ENCODE data around the gene SRRM3. TPM values are rescaled to one million over a fixed set of nuclear protein-coding genes. Genes with fewer than 3 reads are reported as not detected.
"Not testable (repeated sequence)": the region's sequence is repeated elsewhere in the genome, so short reads cannot be mapped to it uniquely, and the experiment has no call there.

Gene SRRM3
- polyA plus RNA-seq, 4 donors = 1.0 to 2.3 (median 1.7) TPM

GRCh38 chr7:76332078-76332477 is 130.4 kb downstream of the SRRM3 start:
- DNase-seq (ENCODE audit: low read depth in 4 of 4, low spot score in 2 of 4) = no peak

DNA sequence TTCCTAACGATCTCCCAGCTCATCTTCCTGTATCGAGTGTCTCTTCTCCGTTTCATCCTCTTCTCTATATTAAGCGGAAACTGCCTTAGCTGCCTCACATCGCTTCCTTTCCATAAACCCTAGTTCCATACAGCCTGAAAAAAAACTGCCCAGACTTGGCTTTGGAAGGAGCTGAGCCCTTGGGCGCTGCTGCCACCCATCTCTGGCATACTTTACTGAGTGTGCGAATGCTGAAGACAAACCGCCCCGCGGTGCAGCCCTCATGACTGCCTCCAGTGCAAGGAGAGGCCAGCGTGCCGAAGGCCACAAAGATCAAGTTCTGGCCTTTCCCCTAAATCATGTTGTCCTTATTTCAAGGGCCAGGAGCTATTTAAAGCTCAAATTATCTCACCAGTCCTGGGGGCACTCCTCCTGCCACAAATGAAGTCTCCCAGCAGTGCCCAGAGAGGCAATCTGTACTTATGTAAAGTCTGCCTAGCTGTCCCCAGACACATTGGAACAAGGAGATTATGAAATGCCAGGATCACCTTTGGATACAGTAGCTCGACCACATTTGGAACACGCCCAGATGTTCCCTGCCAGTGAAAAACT is 131.9 kb downstream of the SRRM3 start:
- no peak for DNase-seq (ENCODE audit: low read depth in 4 of 4, low spot score in 2 of 4)

- DNase-seq (ENCODE audit: low read depth in 4 of 4, low spot score in 2 of 4) = no peak
These were observed 132.7 kb downstream of the SRRM3 start for GRCh38 chr7:76334320-76334967.

DNA sequence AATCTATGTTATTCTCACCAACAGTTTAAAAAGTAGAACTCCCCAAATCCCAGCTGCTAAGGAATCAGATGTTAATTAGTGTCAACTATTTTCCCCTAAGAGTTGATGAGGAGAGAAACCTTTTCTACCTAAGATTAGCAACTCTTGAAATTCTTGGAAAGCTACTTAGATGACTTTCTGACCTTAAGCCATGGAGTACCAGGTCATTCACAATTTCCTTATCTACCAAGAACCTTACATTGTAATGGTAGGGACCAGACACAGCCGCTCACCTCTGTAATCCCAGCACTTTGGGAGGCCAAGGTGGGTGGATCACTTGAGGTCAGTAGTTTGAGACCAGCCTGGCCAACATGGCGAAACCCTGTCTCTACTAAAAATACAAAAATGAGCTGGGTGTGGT is 133.7 kb downstream of the SRRM3 start:
- DNase-seq (ENCODE audit: low read depth in 4 of 4, low spot score in 2 of 4) = not testable (repeated sequence)

- no peak for DNase-seq (ENCODE audit: low read depth in 4 of 4, low spot score in 2 of 4)
These were observed 134.4 kb downstream of the SRRM3 start for GRCh38 chr7:76336094-76336493.

Other genes starting within 250 kb of the SRRM3 start
- gene TMEM120A, start 207.3 kb upstream of the SRRM3 start, polyA plus RNA-seq (ENCODE audit: insufficient read length in 4 of 4) = 10 to 100 TPM; 54.7 to 63.6 (median 57.4) TPM
- 10 to 100 TPM; 35.9 to 54.2 (median 44.4) TPM for gene STYXL1, start 153.9 kb upstream of the SRRM3 start, polyA plus RNA-seq (ENCODE audit: insufficient read length in 4 of 4)
- gene MDH2, start 153.8 kb upstream of the SRRM3 start, polyA plus RNA-seq (ENCODE audit: insufficient read length in 4 of 4) = 100 to 1,000 TPM; 214 to 239 (median 219) TPM
- gene HSPB1, start 100.8 kb downstream of the SRRM3 start, polyA plus RNA-seq (ENCODE audit: insufficient read length in 4 of 4) = 100 to 1,000 TPM; 137 to 302 (median 224) TPM
- gene YWHAG, start 157.1 kb downstream of the SRRM3 start, polyA plus RNA-seq (ENCODE audit: insufficient read length in 4 of 4) = 100 to 1,000 TPM; 117 to 129 (median 125) TPM
- gene SSC4D, start 207.8 kb downstream of the SRRM3 start, polyA plus RNA-seq (ENCODE audit: insufficient read length in 4 of 4) = 1 to 10 TPM; 3.9 to 6.9 (median 4.4) TPM
- gene ZP3, start 223.1 kb downstream of the SRRM3 start, polyA plus RNA-seq (ENCODE audit: insufficient read length in 4 of 4) = 10 to 100 TPM in 1 of 4 donors, 1 to 10 TPM in 3; 1.7 to 16.2 (median 3.2) TPM

Data from left renal cortex interstitium (tissue), 4 donors.